Neuronal stem cell (in vitro differentiated cells): ENCODE data around the gene DLG1.
A peak's percentile ranks its signal among the peaks of the same experiment; 100 is the strongest.

Experiments used
- DNase-seq: peaks from one replicate; pipeline ENCODE4 v3.0.0-alpha.2; 2013; ENCODE audit warnings: low spot score
- H2AFZ ChIP-seq: one replicate; pipeline ENCODE4 v1.6.1; 2013; ENCODE audit warnings: mild to moderate bottlenecking, low read length, inconsistent platforms
- H2AK5ac ChIP-seq: 2 replicates; pipeline ENCODE4 v1.6.1; 2013; ENCODE audit warnings: low read depth, mild to moderate bottlenecking, inconsistent platforms, low read length, moderate library complexity, mixed read lengths
- H2BK120ac ChIP-seq: 2 replicates; pipeline ENCODE4 v1.6.1; 2013; ENCODE audit warnings: low read depth, mild to moderate bottlenecking, inconsistent platforms, low read length, moderate library complexity, mixed read lengths
- H2BK12ac ChIP-seq: one replicate; pipeline ENCODE4 v1.6.1; 2013; ENCODE audit warnings: low read length, inconsistent platforms
- H2BK15ac ChIP-seq: 2 replicates; pipeline ENCODE4 v1.6.1; 2013; ENCODE audit warnings: mild to moderate bottlenecking, low read length, inconsistent platforms, mixed read lengths
- H2BK5ac ChIP-seq: one replicate; pipeline ENCODE4 v1.6.1; 2013; ENCODE audit warnings: inconsistent platforms, mild to moderate bottlenecking, low read length, moderate library complexity
- H3K14ac ChIP-seq: one replicate; pipeline ENCODE4 v1.6.1; 2013; ENCODE audit warnings: low read length, inconsistent platforms
- H3K18ac ChIP-seq: 2 replicates; pipeline ENCODE4 v1.6.1; 2013; ENCODE audit warnings: low read length, inconsistent platforms
- H3K23ac ChIP-seq: 2 replicates; pipeline ENCODE4 v1.6.1; 2013; ENCODE audit warnings: low read depth, mild to moderate bottlenecking, mixed read lengths, low read length, inconsistent platforms; ENCODE audit not compliant: poor library complexity
- H3K27ac ChIP-seq: replicated peaks from 3 replicates; pipeline ENCODE4 v1.5.1; 2013; ENCODE audit warnings: low read length, inconsistent platforms
- H3K27me3 ChIP-seq, 3 experiments: 2 replicates each; pipeline ENCODE4 v1.6.1; 2013; ENCODE audit warnings: low read length in 3 of 3, mild to moderate bottlenecking in 2 of 3, inconsistent platforms in 1 of 3, low read depth in 1 of 3, mixed read lengths in 1 of 3, moderate library complexity in 1 of 3; ENCODE audit not compliant: control insufficient read depth in 3 of 3, insufficient read depth in 3 of 3
- H3K36me3 ChIP-seq, 2 donors: replicated peaks in 1 of 2; 2 replicates each; pipeline ENCODE4 v1.6.1; 2013; ENCODE audit warnings: low read length in 2 of 2; ENCODE audit not compliant: control insufficient read depth in 2 of 2, insufficient read depth in 2 of 2
- H3K4ac ChIP-seq: 2 replicates; pipeline ENCODE4 v1.6.1; 2013; ENCODE audit warnings: inconsistent platforms, mild to moderate bottlenecking, low read length, moderate library complexity
- H3K4me1 ChIP-seq, 2 donors: 1 replicate in 1 of 2; 2 replicates in 1 of 2; pipeline ENCODE4 v1.6.1; 2013; ENCODE audit warnings: low read length in 2 of 2, low read depth in 1 of 2; ENCODE audit not compliant: control insufficient read depth in 2 of 2, insufficient read depth in 1 of 2
- H3K4me2 ChIP-seq: one replicate; pipeline ENCODE4 v1.6.1; 2013; ENCODE audit warnings: mild to moderate bottlenecking, low read length, inconsistent platforms; ENCODE audit not compliant: insufficient read depth, poor library complexity, severe bottlenecking
- H3K4me3 ChIP-seq, 2 donors: 2 replicates each; pipeline ENCODE4 v1.5.1; 2013; ENCODE audit warnings: low read length in 2 of 2, mild to moderate bottlenecking in 2 of 2, inconsistent platforms in 1 of 2, moderate library complexity in 1 of 2
- H3K79me1 ChIP-seq: one replicate; pipeline ENCODE4 v1.6.1; 2013; ENCODE audit warnings: low read depth, mild to moderate bottlenecking, inconsistent platforms, low read length, moderate library complexity
- H3K9ac ChIP-seq: one replicate; pipeline ENCODE4 v1.6.1; 2013; ENCODE audit warnings: mild to moderate bottlenecking, low read depth, low read length, inconsistent platforms; ENCODE audit not compliant: poor library complexity
- H3K9me3 ChIP-seq, 2 donors: replicated peaks in 1 of 2; 2 replicates each; pipeline versions ENCODE3 to v1.6.1; 2013; ENCODE audit warnings: low read length in 2 of 2, mild to moderate bottlenecking in 2 of 2, inconsistent platforms in 1 of 2, low read depth in 1 of 2, mixed read lengths in 1 of 2, moderate library complexity in 1 of 2; ENCODE audit not compliant: control insufficient read depth in 2 of 2, insufficient read depth in 1 of 2
- H4K8ac ChIP-seq: one replicate; pipeline ENCODE4 v1.6.1; 2013; ENCODE audit warnings: low read depth, mild to moderate bottlenecking, inconsistent platforms, low read length, moderate library complexity
- H4K91ac ChIP-seq: one replicate; pipeline ENCODE4 v1.6.1; 2013; ENCODE audit warnings: low read length, low read depth, mild to moderate bottlenecking, inconsistent platforms; ENCODE audit not compliant: poor library complexity
- WGBS, 2 donors: extraction: QIAGEN DNeasy Blood & Tissue Kit; methylation state at CpG; one replicate each; pipeline ENCODE4 v1.1.7; 2013; ENCODE audit warnings: missing lambda C conversion rate in 2 of 2, mixed read lengths in 1 of 2; ENCODE audit not compliant: insufficient read length in 2 of 2, insufficient replicate concordance in 1 of 2; ENCODE audit errors: extremely low coverage in 2 of 2; 5-methylcytosine and 5-hydroxymethylcytosine counted together

Gene DLG1

GRCh38 chr3:197006446-197006845 lies 292.0 kb downstream of the DLG1 start:
- Histone ChIP-seq H3K4me3 (no peak overlapping the region), H3K23ac (peak overlapping the region; percentile 7), H3K9me3 (peaks cover 0 to 15% of the 10 kb centered on the region in 2 donors), H2BK15ac (no peak overlapping the region), H3K79me1 (no peaks in the 10 kb centered on the region), H4K8ac (no peak overlapping the region), H2BK12ac (no peak overlapping the region), H3K18ac (no peak overlapping the region), H3K36me3 (peaks cover 0 to 1% of the 10 kb centered on the region in 2 donors), H3K4me2 (no peak overlapping the region), H3K4ac (no peak overlapping the region), H3K9ac (no peak overlapping the region), H2BK120ac (peak overlapping the region; percentile 29), H3K27me3 (peaks cover 0 to 5% (median under 1%) of the 10 kb centered on the region in 3 experiments), H2AFZ (no peak overlapping the region), H3K4me1 (peaks cover 1 to 6% of the 10 kb centered on the region in 2 donors), H3K27ac (no peak overlapping the region), H2BK5ac (no peak overlapping the region), H4K91ac (no peak overlapping the region), H2AK5ac (no peak overlapping the region), H3K14ac (no peak overlapping the region)
- no peak for DNase-seq
- WGBS, 2 donors: no CpG with 5 or more reads among the region's 11 CpGs

GRCh38 chr3:197003461-197004385 lies 294.7 kb downstream of the DLG1 start:
- H2AFZ ChIP-seq: peak overlapping the region; percentile 82
- H3K27me3 ChIP-seq: peaks cover 0 to 5% (median 5%) of the 10 kb centered on the region in 3 experiments
- H3K4me2 ChIP-seq: peak overlapping the region; percentile 65
- H4K91ac ChIP-seq: no peak overlapping the region
- H3K4me3 ChIP-seq: peak overlapping the region; percentile 35 to 79
- peaks cover 0 to 5% of the 10 kb centered on the region in 2 donors for H3K4me1 ChIP-seq
- peak overlapping the region; percentile 89 for H3K18ac ChIP-seq
- peak; percentile 23 for DNase-seq
- peak overlapping the region; percentile 64 for H3K9ac ChIP-seq
- peak overlapping the region; percentile 56 for H2BK15ac ChIP-seq
- H3K4ac ChIP-seq: peak overlapping the region; percentile 43
- H3K79me1 ChIP-seq: no peaks in the 10 kb centered on the region
- H3K9me3 ChIP-seq: peaks cover 0 to 15% of the 10 kb centered on the region in 2 donors
- peak overlapping the region; percentile 20 for H2BK5ac ChIP-seq
- peak overlapping the region; percentile 22 for H3K23ac ChIP-seq
- no peak overlapping the region for H2BK12ac ChIP-seq
- no peak overlapping the region for H3K27ac ChIP-seq
- H2BK120ac ChIP-seq: no peak overlapping the region
- no peak overlapping the region for H4K8ac ChIP-seq
- peak overlapping the region; percentile 41 for H3K14ac ChIP-seq
- peaks cover 0 to 1% of the 10 kb centered on the region in 2 donors for H3K36me3 ChIP-seq
- peak overlapping the region; percentile 85 for H2AK5ac ChIP-seq
- no CpG with 5 or more reads among the region's 61 CpGs for WGBS, 2 donors

GRCh38 chr3:197002701-197003454 lies 295.5 kb downstream of the DLG1 start:
- peaks cover 0 to 5% of the 10 kb centered on the region in 2 donors for H3K4me1 ChIP-seq
- peak; percentile 63 for DNase-seq
- peak overlapping the region; percentile 48 for H3K23ac ChIP-seq
- H2AK5ac ChIP-seq: peak overlapping the region; percentile 95
- peak overlapping the region; percentile 96 for H3K18ac ChIP-seq
- peak overlapping the region; percentile 35 to 79 for H3K4me3 ChIP-seq
- peak overlapping the region; percentile 65 for H3K4me2 ChIP-seq
- H2BK15ac ChIP-seq: peak overlapping the region; percentile 80
- H3K9me3 ChIP-seq: peaks cover 0 to 15% of the 10 kb centered on the region in 2 donors
- no peak overlapping the region for H3K14ac ChIP-seq
- peak overlapping the region; percentile 72 for H3K9ac ChIP-seq
- H4K91ac ChIP-seq: no peak overlapping the region
- peaks cover 0 to 1% of the 10 kb centered on the region in 2 donors for H3K36me3 ChIP-seq
- peak overlapping the region; percentile 93 for H2BK120ac ChIP-seq
- peaks cover 0 to 5% (median 5%) of the 10 kb centered on the region in 3 experiments for H3K27me3 ChIP-seq
- H3K4ac ChIP-seq: no peak overlapping the region
- peak overlapping the region; percentile 84 for H4K8ac ChIP-seq
- H2AFZ ChIP-seq: peak overlapping the region; percentile 82
- no peaks in the 10 kb centered on the region for H3K79me1 ChIP-seq
- no peak overlapping the region for H3K27ac ChIP-seq
- peak overlapping the region; percentile 46 for H2BK5ac ChIP-seq
- H2BK12ac ChIP-seq: no peak overlapping the region
- WGBS, 2 donors: no CpG with 5 or more reads among the region's 113 CpGs
